RPMI8226 (cell line): Measurements from ENCODE around the gene ZNF124.
"Not testable (repeated sequence)": the region's sequence is repeated elsewhere in the genome, so short reads cannot be mapped to it uniquely, and the experiment has no call there.

Experiments
- DNase-seq: peaks from one replicate; pipeline ENCODE4 v3.0.0-alpha.2; 2015

Gene ZNF124

DNA sequence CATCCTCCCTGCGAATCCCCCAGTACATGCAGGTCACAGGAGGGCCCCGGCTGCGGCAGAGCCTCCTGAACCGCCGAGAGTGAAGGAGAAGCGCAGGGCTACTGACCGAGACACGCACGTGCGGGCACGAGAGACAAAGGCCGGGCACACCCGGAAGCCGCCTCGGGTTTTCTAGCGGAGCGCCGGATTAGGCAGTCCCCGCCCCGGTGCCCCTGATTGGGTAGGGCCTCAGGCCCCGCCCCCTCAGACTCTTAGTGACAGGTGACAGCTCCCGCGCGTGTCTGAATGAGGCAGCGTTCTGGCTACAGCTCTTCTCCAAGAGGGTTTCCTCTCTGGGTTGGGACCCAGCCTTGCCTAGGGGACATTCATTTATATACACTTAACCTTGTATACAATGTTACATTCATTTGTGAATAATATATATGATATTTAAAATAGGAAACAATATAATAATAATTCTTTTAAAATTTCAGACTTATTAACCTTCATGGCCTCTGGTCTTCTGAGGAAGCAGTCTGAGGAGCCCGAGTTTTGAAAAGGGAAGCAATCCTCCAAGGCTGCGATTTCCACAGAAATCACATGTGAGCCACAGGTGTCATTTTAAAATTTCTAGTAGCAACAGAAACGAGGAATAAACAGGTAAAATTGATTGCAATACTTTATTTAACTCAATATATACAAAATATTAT lies at the start of gene ZNF124:
TSS of gene ZNF124 (minus strand) at position 146 of the 689 bp plus-strand sequence. CDS start at position 3, 143 bp downstream.
- peak; percentile 37 for DNase-seq

DNA sequence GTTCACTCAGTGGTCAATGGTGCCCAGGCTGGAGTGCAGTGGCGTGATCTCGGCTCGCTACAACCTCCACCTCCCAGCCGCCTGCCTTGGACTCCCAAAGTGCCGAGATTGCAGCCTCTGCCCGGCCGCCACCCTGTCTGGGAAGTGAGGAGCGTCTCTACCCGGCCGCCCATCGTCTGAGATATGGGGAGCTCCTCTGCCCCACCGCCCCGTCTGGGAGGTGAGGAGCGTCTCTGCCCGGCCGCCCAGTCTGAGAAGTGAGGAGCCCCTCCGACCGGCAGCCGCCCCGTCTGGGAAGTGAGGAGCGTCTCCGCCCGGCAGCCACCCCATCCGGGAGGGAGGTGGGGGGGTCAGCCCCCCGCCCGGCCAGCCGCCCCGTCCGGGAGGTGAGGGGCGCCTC lies 48.5 kb upstream of the ZNF124 start:
- not testable (repeated sequence) for DNase-seq

GRCh38 chr1:247218121-247218651 lies 46.4 kb upstream of the ZNF124 start:
- no peak for DNase-seq

DNA sequence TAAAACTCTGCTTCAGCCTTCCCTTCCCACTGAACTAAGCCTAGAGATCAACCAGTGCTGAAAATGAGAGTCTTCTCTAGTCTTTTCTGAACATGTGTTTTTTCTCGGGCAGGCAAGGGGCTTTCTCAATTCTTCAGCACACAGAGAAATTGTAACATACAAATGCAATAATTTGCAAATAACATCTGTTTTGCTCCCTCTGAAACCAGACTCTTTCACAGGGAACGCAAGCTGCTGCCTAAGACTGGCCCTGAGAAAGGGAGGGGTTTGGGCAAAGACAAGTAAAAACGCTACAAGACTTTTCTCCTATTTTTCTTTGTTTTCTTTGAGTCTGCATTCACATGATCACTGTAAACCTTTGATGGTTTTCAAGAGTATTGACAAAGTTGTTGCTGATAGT lies 44.4 kb upstream of the ZNF124 start:
- no peak for DNase-seq

- DNase-seq, result no peak
These were observed 41.1 kb upstream of the ZNF124 start for GRCh38 chr1:247212627-247213617.

GRCh38 chr1:247212012-247212411 lies 40.2 kb upstream of the ZNF124 start:
- peak; percentile 91 for DNase-seq

DNA sequence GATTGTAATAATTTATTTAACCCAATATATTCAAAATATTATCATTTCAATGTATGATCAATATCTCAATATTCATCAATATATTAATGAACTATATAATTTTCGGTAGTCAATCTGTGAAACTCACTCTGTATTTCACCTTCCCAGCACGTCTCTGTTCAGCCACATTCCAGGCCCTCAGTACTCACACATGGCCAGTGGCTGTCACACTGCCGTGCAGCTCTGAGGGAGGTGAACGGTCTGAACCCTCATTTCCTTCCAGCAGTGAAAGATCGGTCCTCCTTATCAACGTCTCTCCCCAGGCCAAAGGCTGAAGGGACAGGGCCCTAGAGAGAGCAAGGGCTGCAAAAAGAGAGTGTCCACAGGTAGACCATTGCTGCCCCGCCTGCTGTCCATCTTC lies 39.5 kb upstream of the ZNF124 start:
- DNase-seq, result no peak

DNA sequence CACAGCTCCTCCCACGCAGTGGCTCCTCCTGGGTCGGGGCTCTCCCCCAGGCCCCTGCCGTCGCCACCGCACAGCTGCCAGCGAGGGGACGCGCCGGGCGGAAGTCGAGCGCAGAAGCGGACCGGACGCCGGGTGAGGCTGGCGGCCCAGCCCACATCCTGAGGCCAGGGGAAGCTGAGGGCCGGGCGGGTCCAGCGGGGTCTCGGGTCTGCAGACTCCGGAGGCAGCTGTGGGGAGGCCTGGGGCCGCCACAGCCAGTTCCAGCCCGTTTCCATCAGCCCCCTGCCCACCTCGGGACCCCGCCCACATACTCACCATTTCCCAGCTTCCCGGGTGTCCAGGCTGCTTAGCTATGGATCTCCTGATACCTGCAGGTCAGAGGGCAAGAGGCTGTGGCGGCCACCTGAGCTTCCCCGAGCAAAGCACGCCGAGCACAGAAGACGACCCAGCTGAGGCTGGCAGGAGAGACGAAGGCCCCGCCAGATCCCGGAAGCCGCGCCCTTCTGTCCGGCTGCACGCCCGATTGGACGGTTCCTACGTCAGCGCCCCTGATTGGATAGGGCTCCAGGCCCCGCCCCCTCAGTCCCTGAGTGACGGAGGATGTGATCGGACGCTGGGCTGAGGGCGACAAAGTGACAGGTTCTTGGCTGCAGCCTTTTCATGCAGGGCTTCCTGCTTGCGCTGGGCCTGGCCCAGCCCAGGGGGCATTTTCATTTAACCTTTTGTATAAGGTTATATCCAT lies 38.7 kb upstream of the ZNF124 start:
- peak; percentile 99 for DNase-seq

DNA sequence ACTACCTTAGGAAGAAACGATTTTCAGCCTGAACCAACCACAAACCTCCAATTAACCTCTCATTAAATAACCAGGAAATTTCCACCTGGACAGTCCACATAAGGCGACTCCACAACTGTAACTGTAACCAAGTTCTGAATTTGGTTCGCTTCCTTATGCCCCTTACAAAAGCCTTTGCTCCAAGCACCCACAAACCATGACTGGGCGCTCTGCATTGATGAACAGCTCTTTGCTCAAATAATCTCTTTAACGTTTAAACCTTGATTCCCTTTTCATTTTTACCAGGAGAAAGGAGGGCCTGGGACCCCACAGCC lies 38.2 kb upstream of the ZNF124 start:
- DNase-seq, result no peak

DNA sequence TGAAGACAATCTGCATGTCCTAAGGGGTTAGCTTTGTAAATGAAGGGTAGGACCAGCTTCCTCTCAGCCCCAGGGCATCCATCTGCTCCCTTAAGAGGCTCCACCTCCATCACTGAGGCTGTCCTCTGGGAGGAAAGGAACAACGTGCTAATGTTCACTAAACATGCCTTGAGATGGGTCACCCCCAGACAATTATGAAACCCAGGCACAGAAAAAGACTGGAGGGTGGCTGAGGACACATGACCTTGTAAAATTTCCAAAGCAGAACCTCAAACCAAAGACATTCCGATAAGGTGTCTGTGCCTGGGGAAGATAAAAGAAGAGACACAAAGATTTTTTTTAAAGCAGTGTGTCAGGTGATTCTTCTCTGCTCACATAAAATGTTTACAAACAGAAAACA lies 37.6 kb upstream of the ZNF124 start:
- DNase-seq, result no peak

DNA sequence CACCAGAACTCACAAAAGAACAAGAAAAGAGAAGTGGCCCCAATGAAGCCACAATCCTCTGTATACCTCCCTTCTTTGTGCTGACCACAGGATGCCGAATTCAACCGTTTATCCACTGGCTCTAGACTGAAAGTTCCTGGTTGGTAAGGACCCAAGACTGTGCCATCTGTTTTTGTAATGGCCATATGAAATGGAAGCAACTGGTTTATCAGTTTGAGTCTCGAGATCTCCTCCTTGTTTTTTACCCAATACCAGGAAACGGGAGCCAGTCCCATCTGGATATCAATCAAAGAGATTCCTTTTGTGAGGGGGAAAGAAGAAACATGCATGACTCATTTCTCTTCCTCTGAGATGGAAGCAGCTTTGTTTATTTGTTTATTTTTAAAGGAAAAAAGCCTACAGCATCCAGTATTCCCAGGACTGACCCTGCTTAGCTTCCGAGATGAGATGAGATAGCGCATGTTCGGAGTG lies 32.4 kb upstream of the ZNF124 start:
- no peak for DNase-seq

GRCh38 chr1:247198781-247199180 lies 27.0 kb upstream of the ZNF124 start:
- DNase-seq, result no peak

DNA sequence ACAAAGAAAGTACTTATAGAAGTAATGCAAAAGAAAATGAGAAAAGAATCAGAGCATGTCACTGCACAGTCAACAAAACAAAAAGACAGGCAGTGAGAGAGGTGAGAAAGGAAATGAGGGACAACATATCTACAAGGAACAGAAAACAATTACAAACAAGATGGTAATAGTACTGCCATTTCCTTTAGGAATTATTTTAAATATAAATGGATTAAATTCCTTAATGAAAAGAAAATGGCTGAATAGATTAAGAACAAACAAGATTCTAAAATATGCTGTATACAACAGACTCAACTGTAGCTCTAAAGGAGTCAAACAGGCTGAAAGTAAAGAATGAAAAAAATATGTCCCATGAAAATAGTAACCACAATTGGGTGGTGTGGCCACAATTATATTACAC lies 22.1 kb upstream of the ZNF124 start:
- DNase-seq, result no peak

- DNase-seq, result no peak
These were observed 18.4 kb upstream of the ZNF124 start for GRCh38 chr1:247189981-247190798.

DNA sequence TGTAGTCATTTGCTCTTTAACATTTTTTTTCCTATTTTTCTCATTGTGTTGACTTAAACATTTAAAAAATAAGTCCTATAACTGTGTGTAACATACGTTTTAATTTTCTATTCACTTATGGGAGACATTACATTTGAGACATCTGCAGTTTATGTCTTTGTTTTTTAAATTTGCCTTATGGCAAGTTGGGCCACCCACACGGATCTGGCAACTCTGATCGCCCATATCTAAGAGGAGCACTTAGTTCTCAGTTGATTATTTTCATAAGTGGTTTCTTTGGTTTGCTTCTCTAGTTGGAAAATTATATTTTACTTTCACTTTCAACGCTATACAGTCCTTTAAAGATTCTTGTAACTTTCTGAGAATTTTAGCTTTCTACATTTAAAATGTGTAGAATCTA lies 13.8 kb upstream of the ZNF124 start:
- no peak for DNase-seq

- DNase-seq, result no peak
These were observed 12.4 kb upstream of the ZNF124 start for GRCh38 chr1:247184254-247184653.

GRCh38 chr1:247182994-247183393 lies 11.2 kb upstream of the ZNF124 start:
- no peak for DNase-seq

GRCh38 chr1:247180581-247180980 lies 8.8 kb upstream of the ZNF124 start:
- no peak for DNase-seq

GRCh38 chr1:247177755-247178154 lies 5.9 kb upstream of the ZNF124 start:
- no peak for DNase-seq

DNA sequence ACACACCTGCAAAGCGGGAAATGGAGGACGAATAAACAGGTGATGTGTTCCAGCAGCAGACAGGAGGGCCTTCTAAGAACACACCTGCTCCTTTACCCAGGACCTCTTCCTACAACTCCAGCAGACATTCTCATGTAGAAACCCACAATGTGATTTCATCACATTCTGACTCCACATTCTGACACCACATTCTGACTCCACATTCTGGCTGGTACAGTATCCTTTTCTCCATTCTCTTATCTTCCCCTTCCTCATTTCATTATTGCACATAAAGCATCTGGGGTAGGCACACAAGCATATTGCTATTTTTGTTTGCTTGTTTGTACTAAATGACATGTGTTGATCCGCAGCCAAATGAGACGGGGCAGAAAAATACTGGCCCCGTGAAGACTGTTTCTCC lies 3.6 kb upstream of the ZNF124 start:
- DNase-seq, result no peak

GRCh38 chr1:247173431-247173830 lies 1.6 kb upstream of the ZNF124 start:
- DNase-seq, result no peak

- no peak for DNase-seq
These were observed 1.2 kb upstream of the ZNF124 start for GRCh38 chr1:247172996-247173395.
